NCI-H2081 treated with DMSO at 0.1 percent for 48 hours (cell line): ENCODE results near the gene CCL22.
"Not testable (repeated sequence)": the region's sequence is repeated elsewhere in the genome, so short reads cannot be mapped to it uniquely, and the experiment has no call there.

Experiments used
- DNase-seq: peaks from one replicate; lab custom pipeline; 2025; lab: John Stamatoyannopoulos, UW

The CCL22 gene

GRCh38 chr16:57395026-57395425 lies 36.4 kb downstream of the CCL22 start:
- DNase-seq, result no peak

- DNase-seq, result no peak
Measured at GRCh38 chr16:57396786-57397185, 38.2 kb downstream of the CCL22 start.

- DNase-seq, result not testable (repeated sequence)
Measured at GRCh38 chr16:57397493-57397892, 38.9 kb downstream of the CCL22 start.

- no peak for DNase-seq
Measured at GRCh38 chr16:57401943-57402640, 43.5 kb downstream of the CCL22 start.

DNA sequence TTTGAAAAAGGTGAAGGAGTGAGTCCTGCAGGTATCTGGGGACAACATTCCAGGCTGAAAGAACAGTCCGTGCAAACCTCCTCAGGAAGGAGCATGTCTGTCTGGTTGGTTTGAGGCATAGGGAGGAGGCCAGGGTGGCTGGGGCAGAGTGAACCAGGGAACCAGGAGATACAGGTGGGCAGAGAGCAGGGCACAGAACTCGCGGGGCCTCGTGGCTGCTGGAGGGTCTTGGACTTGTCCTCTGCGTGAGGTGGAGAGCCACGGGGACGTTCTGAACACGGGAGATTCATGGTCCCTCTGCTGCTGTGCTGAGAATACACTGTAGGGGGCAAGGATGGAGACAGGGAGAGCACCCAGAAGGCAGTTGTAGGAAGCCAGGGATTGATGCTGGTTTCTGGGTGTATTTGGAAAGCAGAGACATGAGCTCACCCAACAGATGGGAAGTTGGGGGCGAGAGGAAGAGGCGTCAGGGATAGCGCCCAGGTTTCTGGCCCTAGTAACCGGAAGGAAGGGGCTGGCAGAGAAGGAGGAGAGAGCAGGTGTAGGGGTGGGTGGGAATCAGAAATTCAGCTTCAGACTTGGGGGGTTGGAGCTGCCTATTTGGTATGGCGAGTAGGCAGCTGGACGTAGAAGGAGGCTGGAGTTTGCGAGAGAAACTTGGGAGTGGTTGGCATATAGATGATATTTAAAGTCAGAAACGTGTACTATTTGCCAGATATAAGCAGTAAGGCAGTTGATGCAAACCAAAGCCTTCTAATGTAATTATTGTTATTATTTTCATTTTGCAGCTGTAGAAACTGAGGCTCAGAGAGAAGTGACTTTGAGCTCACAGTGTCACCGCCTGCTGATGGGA lies 45.6 kb downstream of the CCL22 start, which contains the start of gene CCL17:
CCL17 (plus strand) TSS at position 803 of the 853 bp plus-strand sequence. CDS start 9,166 bp downstream, outside the sequence.
- no peak for DNase-seq

- no peak for DNase-seq
Measured at GRCh38 chr16:57405097-57405496, 46.5 kb downstream of the CCL22 start.

DNA sequence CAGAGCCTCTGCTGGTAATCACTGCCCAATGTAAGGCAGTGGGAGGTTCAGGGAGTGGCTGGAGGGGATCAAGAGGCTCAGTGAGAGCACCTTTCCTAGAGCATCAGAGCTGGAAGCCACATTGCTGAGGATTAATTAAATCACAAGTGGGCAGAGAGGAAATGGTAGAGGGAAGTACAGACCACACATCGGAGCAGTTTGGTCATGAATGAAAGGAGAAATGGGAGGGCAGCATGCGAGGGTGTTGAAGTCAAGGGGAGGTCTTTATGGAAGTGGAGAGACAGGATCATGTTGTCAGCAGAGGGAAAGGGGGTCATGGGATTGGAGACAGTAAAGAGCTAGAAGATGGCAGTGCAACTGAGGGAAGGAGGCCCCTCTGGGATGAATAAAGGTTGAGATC lies 48.3 kb downstream of the CCL22 start:
- no peak for DNase-seq

DNA sequence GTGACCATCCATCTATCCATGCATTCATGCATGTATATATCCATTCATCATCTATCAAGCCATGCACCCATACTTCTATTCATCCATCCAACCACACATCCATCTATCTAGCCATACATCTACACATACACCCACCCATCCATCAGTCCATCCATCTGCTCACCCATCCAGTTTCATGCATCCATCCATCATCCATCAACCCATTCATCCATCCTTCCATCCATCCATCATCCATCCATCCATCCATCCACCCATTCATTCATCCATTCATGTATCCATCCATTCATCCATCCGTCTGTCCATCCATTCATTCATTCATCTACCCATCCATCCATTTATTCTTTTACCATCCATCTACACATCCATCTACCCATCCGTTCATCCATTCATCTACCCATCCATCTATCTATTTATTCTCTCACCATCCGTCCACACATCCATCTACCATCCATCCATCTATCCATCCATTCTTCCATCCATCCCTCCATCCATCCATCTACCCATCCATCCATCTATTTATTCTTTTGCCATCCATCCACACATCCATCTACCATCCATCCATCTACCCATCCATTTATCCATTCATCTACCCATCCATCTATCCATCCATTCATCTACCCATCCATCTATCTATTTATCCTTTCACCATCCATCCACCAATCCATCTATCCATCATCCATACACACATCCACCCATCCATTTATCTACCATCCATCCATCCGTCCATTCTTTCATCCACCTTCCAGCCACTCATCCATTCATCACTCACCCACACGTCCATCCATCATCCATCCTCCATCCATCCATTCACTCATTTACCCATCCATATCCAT lies 49.2 kb downstream of the CCL22 start:
- no peak for DNase-seq

DNA sequence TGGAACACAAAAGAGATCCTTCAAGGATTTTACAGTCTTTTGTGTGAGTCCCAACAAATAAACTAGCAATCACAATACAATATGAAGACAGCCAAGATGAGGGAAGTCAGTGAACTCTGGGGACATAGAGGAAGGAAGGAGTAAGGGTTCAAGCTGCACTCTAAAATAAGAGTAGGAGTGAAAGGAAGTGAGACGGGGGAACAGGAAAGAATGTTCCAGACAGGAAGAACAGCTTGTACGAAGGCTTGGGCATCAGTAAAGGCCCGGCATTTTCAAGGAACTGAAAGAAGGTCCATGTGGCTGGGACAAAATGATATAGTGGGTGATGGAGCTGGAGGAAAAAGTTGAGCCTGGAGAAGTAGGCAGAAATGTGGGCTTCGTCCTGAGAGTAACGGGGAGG lies 50.5 kb downstream of the CCL22 start:
- DNase-seq, result no peak

DNA sequence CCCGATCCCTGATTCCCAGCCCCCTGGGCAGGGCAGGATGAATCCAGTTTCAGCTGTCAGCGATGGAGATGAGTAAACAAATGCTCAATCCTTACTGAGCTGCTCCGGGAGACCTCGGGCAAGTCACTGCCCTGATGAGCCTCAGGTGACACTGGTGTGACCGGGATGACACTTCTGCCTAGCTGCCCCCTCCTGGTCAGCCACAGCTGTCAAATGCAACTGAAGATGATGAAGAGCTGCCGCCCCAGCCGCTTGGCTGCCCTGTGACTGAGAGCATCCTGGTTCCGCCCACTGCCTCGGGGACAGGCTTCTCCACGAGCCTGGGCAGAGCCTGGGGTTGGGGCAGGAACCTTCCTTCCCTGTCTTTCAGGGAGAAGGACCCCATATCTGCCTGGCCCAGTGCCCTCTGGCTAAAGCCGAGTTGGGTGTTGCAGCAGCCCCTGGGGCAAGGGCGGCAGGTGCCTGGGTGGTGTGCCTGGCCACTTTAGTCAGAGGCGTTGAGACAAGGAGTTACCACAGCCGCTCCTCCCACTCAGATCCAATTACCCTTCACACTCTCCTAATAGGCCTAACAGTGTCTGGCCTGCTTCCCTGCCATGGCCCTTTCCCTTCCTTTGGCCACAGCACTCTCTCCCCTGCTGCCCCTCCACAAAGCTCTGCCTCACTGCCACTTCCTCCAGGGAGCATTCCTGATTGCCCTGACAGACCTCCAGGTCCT lies 51.4 kb downstream of the CCL22 start:
- no peak for DNase-seq

DNA sequence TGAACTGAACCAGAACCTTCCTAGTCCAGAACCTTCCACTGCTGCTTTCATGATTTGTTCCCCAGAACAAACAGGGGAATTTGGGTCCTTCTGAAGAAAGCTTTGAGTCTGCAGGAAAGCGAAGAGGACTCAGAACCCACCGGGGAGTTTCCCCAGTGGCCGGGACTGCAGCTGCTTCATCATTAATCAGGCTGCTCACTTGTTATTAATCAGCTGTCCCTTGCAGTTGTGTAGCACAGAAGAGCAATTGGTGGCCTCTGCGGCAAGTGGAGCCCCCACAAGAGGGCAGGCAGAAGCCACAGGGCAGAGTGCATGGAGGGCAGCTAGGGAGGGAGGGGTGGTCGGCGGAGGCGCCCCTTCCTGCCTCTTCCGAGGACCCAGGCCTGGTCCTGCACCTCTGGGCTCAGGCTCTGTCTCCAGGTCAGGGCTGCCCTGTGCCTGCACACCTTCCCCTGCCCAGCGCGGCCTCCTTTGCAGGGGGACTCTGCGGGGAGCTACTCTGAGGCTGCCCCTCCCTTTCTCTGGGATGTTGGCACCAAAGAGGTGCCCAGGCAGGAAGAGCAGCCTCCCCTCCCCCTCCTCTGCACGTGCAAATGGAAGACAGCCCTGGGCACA lies 52.9 kb downstream of the CCL22 start:
- no peak for DNase-seq

- DNase-seq, result no peak
Measured at GRCh38 chr16:57412584-57412983, 54.0 kb downstream of the CCL22 start.

- no peak for DNase-seq
Measured at GRCh38 chr16:57413301-57413730, 54.7 kb downstream of the CCL22 start.

DNA sequence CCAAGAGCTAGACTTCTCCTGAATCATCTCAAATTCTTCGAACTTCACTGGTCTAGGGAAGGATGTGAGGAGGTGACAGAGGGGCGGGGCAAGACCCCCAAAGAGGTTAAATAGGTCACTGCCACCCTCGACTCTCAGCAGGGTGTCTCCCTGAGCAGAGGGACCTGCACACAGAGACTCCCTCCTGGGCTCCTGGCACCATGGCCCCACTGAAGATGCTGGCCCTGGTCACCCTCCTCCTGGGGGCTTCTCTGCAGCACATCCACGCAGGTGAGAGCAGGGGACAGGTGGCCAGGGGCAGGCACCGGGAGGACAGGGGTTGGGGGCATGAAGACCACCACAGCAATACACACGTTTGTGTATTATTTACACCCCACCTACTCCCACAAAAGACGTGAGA lies 55.1 kb downstream of the CCL22 start:
- DNase-seq, result no peak
